ENCODE data around the gene MELTF.

- TF ChIP-seq, protein P1, sequence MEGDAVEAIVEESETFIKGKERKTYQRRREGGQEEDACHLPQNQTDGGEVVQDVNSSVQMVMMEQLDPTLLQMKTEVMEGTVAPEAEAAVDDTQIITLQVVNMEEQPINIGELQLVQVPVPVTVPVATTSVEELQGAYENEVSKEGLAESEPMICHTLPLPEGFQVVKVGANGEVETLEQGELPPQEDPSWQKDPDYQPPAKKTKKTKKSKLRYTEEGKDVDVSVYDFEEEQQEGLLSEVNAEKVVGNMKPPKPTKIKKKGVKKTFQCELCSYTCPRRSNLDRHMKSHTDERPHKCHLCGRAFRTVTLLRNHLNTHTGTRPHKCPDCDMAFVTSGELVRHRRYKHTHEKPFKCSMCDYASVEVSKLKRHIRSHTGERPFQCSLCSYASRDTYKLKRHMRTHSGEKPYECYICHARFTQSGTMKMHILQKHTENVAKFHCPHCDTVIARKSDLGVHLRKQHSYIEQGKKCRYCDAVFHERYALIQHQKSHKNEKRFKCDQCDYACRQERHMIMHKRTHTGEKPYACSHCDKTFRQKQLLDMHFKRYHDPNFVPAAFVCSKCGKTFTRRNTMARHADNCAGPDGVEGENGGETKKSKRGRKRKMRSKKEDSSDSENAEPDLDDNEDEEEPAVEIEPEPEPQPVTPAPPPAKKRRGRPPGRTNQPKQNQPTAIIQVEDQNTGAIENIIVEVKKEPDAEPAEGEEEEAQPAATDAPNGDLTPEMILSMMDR (IDR thresholded peaks at IDR 0.05): no peak
- TF ChIP-seq POLR2A (IDR thresholded peaks at IDR 0.05): no peak
Measured at GRCh38 chr3:196997311-196997710, 32.3 kb downstream of the MELTF start.

Measured in right lobe of liver (tissue), 4 donors.